Hepatocyte (in vitro differentiated cells): ENCODE data around the gene SEL1L. TPM values are rescaled to one million over a fixed set of nuclear protein-coding genes. Genes with fewer than 3 reads are reported as not detected.
A peak's percentile ranks its signal among the peaks of the same experiment; 100 is the strongest.

Experiments used
- DNase-seq: peaks from one replicate; pipeline ENCODE4 v3.0.0-alpha.2; 2016; ENCODE audit warnings: low spot score
- H2AFZ ChIP-seq: fragments of 200-600 bp; sonication (generic); 2 replicates; pipeline ENCODE4 v1.6.0; 2016; ENCODE audit warnings: antibody characterized with exemption, mild to moderate bottlenecking
- H3K27ac ChIP-seq: fragments of 200-600 bp; sonication (generic); 2 replicates; pipeline ENCODE4 v1.5.1; 2016; ENCODE audit warnings: mild to moderate bottlenecking
- H3K27me3 ChIP-seq: fragments of 200-600 bp; sonication (generic); 2 replicates; pipeline ENCODE4 v1.6.1; 2016
- H3K36me3 ChIP-seq: fragments of 200-600 bp; sonication (generic); replicated peaks from 2 replicates; pipeline ENCODE4 v1.5.1; 2016; ENCODE audit warnings: low read depth; ENCODE audit not compliant: insufficient read depth
- H3K4me1 ChIP-seq: fragments of 200-600 bp; sonication (generic); 2 replicates; pipeline ENCODE4 v1.5.1; 2016; ENCODE audit warnings: mild to moderate bottlenecking, moderate library complexity; ENCODE audit not compliant: insufficient read depth
- H3K4me2 ChIP-seq: fragments of 200-600 bp; sonication (generic); 2 replicates; pipeline ENCODE4 v1.6.0; 2016
- H3K4me3 ChIP-seq: fragments of 200-600 bp; sonication (generic); 2 replicates; pipeline ENCODE4 v1.5.1; 2016; ENCODE audit warnings: mild to moderate bottlenecking
- H3K79me2 ChIP-seq: fragments of 200-600 bp; sonication (generic); 2 replicates; pipeline ENCODE4 v1.6.0; 2017; ENCODE audit warnings: mild to moderate bottlenecking
- H3K9me2 ChIP-seq: fragments of 200-600 bp; sonication (generic); replicated peaks from 2 replicates; pipeline ENCODE4 v1.6.0; 2017; ENCODE audit warnings: mild to moderate bottlenecking; ENCODE audit not compliant: insufficient read depth
- H3K9me3 ChIP-seq: fragments of 200-600 bp; sonication (generic); 2 replicates; pipeline ENCODE4 v1.5.1; 2016; ENCODE audit warnings: low read depth, mild to moderate bottlenecking
- H4K20me1 ChIP-seq: fragments of 200-600 bp; sonication (generic); 2 replicates; pipeline ENCODE4 v1.6.0; 2016; ENCODE audit warnings: mild to moderate bottlenecking; ENCODE audit not compliant: insufficient read depth, poor library complexity, severe bottlenecking
- CTCF ChIP-seq: fragments of 200-600 bp; sonication (generic); IDR thresholded peaks from 2 replicates; pipeline ENCODE4 v1.5.1; 2016; ENCODE audit warnings: antibody characterized with exemption, mild to moderate bottlenecking; ENCODE audit not compliant: poor library complexity
- EZH2 ChIP-seq: fragments of 200-600 bp; sonication (generic); IDR thresholded peaks from 2 replicates; pipeline ENCODE4 v1.6.1; 2016; ENCODE audit warnings: antibody characterized with exemption, mild to moderate bottlenecking, borderline replicate concordance
- EZH2phosphoT487 ChIP-seq: fragments of 200-600 bp; sonication (generic); IDR thresholded peaks from one replicate; pipeline ENCODE4 v1.6.1; 2018; ENCODE audit warnings: antibody characterized with exemption, mild to moderate bottlenecking, low read depth, moderate library complexity; ENCODE audit not compliant: unreplicated experiment, severe bottlenecking
- WGBS: methylation state at CpG from one replicate; pipeline ENCODE4 v1.1.6; 2016; ENCODE audit warnings: low lambda C conversion rate; ENCODE audit errors: missing lambda C conversion rate; 5-methylcytosine and 5-hydroxymethylcytosine counted together
- polyA plus RNA-seq: library from polyadenylated mRNA; unstranded; fragments of >200 nt; fragmentation: Nextera tagmentation; extraction: Ambion mirVana; gene quantifications from 2 replicates; pipeline ENCODE4 v1.2.1, GENCODE V29; 2016
- total RNA-seq: library from RNA; depleted of rRNA; stranded (reverse); fragments of >200 nt; gene quantifications from 2 replicates; pipeline ENCODE4 v1.2.3, GENCODE V29; 2014

The SEL1L gene
- total and polyA plus RNA-seq, 2 experiments from 2014 or later, result 53.0 to 89.4 TPM

- H2AFZ ChIP-seq, result no peak overlapping the region
- DNase-seq, result no peak
- TF ChIP-seq EZH2phosphoT487 (no peak), EZH2 (no peak), CTCF (no peak)
- H3K27ac ChIP-seq, result peak overlapping the region; percentile 39
- no peaks in the 10 kb centered on the region for H3K36me3 ChIP-seq
- H3K27me3 ChIP-seq, result no peaks in the 10 kb centered on the region
- peaks cover 21% of the 10 kb centered on the region for H3K79me2 ChIP-seq
- H3K4me2 ChIP-seq, result peak overlapping the region; percentile 6
- H3K9me3 ChIP-seq, result no peaks in the 10 kb centered on the region
- no peaks in the 10 kb centered on the region for H3K9me2 ChIP-seq
- no peaks in the 10 kb centered on the region for H4K20me1 ChIP-seq
- peaks cover 21% of the 10 kb centered on the region for H3K4me1 ChIP-seq
- WGBS, result 28% methylated on average over 6 of the region's 6 CpGs
- H3K4me3 ChIP-seq, result no peak overlapping the region
These were observed 23.7 kb downstream of the SEL1L start for GRCh38 chr14:81509838-81510452.

GRCh38 chr14:81509321-81509720 lies 24.3 kb downstream of the SEL1L start:
- H3K36me3 ChIP-seq, result no peaks in the 10 kb centered on the region
- no peaks in the 10 kb centered on the region for H3K27me3 ChIP-seq
- H3K4me2 ChIP-seq, result no peak overlapping the region
- no peak overlapping the region for H3K27ac ChIP-seq
- no peak for TF ChIP-seq CTCF
- TF ChIP-seq EZH2, result no peak
- no peak for TF ChIP-seq EZH2phosphoT487
- 94% methylated on average over 5 of the region's 5 CpGs for WGBS
- no peaks in the 10 kb centered on the region for H3K9me2 ChIP-seq
- no peaks in the 10 kb centered on the region for H3K9me3 ChIP-seq
- H2AFZ ChIP-seq, result no peak overlapping the region
- peaks cover 21% of the 10 kb centered on the region for H3K4me1 ChIP-seq
- DNase-seq, result no peak
- H3K79me2 ChIP-seq, result peaks cover 18% of the 10 kb centered on the region
- H4K20me1 ChIP-seq, result no peaks in the 10 kb centered on the region
- H3K4me3 ChIP-seq, result no peak overlapping the region

- Histone ChIP-seq H3K9me3 (no peaks in the 10 kb centered on the region), H3K4me2 (no peak overlapping the region), H2AFZ (no peak overlapping the region), H3K4me1 (peaks cover 21% of the 10 kb centered on the region), H3K27ac (no peak overlapping the region), H3K79me2 (peaks cover 14% of the 10 kb centered on the region), H3K4me3 (no peak overlapping the region), H3K27me3 (no peaks in the 10 kb centered on the region), H4K20me1 (no peaks in the 10 kb centered on the region), H3K9me2 (no peaks in the 10 kb centered on the region), H3K36me3 (peaks cover 4% of the 10 kb centered on the region)
- peak; percentile 23 for DNase-seq
- no peak for TF ChIP-seq EZH2phosphoT487
- no peak for TF ChIP-seq CTCF
These were observed 27.2 kb downstream of the SEL1L start for GRCh38 chr14:81506487-81506886.

GRCh38 chr14:81504864-81505263 lies 28.8 kb downstream of the SEL1L start:
- no peak overlapping the region for H3K27ac ChIP-seq
- H3K79me2 ChIP-seq, result peaks cover 8% of the 10 kb centered on the region
- no peaks in the 10 kb centered on the region for H4K20me1 ChIP-seq
- no peak overlapping the region for H3K4me3 ChIP-seq
- peaks cover 17% of the 10 kb centered on the region for H3K4me1 ChIP-seq
- H3K9me3 ChIP-seq, result no peaks in the 10 kb centered on the region
- H3K36me3 ChIP-seq, result peaks cover 4% of the 10 kb centered on the region
- no peaks in the 10 kb centered on the region for H3K9me2 ChIP-seq
- 95% methylated on average over 2 of the region's 2 CpGs for WGBS
- no peak overlapping the region for H3K4me2 ChIP-seq
- TF ChIP-seq EZH2phosphoT487 (no peak), CTCF (no peak), EZH2 (no peak)
- DNase-seq, result no peak
- no peaks in the 10 kb centered on the region for H3K27me3 ChIP-seq
- H2AFZ ChIP-seq, result no peak overlapping the region
